ENCODE data around the gene LHFPL3. TPM values are rescaled to one million over a fixed set of nuclear protein-coding genes. Genes with fewer than 3 reads are reported as not detected.

Gene LHFPL3
- total RNA-seq, 4 donors from 2014 or later: not detected

DNA sequence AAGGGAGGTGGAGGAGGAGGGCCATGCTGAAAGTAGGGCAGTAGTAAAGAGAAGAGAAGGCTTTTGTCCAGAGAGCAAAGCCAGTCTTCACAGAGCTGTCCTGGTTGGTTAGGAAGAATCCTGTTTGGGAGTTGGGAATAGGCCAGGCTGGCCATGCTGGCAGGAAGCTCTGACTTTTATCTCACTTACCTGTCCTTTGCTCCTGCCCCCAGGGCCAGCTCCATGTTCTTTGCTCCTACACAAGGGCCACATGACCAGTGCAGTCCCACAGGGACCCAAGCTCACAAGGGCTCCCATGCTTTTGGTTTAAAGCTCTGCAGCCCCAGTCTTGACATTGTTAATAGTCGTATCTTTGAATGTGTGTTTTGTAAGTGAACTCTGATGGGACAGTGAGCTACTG, 524.0 kb downstream of the LHFPL3 start:
- no peaks in the 10 kb centered on the region for H3K36me3 ChIP-seq
- DNase-seq: no peak
- WGBS, 2 donors: 50% methylated on average over 1 of the region's 1 CpG; no CpG with 5 or more reads in 1 of the 2 donors
- TF ChIP-seq POLR2A (IDR thresholded peaks at IDR 0.05): no peak
- TF ChIP-seq, protein P1, sequence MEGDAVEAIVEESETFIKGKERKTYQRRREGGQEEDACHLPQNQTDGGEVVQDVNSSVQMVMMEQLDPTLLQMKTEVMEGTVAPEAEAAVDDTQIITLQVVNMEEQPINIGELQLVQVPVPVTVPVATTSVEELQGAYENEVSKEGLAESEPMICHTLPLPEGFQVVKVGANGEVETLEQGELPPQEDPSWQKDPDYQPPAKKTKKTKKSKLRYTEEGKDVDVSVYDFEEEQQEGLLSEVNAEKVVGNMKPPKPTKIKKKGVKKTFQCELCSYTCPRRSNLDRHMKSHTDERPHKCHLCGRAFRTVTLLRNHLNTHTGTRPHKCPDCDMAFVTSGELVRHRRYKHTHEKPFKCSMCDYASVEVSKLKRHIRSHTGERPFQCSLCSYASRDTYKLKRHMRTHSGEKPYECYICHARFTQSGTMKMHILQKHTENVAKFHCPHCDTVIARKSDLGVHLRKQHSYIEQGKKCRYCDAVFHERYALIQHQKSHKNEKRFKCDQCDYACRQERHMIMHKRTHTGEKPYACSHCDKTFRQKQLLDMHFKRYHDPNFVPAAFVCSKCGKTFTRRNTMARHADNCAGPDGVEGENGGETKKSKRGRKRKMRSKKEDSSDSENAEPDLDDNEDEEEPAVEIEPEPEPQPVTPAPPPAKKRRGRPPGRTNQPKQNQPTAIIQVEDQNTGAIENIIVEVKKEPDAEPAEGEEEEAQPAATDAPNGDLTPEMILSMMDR (IDR thresholded peaks at IDR 0.05): no peak
- H3K27ac ChIP-seq: no peak overlapping the region
- intact Hi-C loops (cut with DNase I): no loop called here
- H3K27me3 ChIP-seq: peaks cover 0 to 25% (median 0%) of the 10 kb centered on the region in 4 donors
- H3K4me1 ChIP-seq: peaks cover 0 to 5% (median 0%) of the 10 kb centered on the region in 3 donors
- no peaks in the 10 kb centered on the region for H3K9me3 ChIP-seq
- no peak overlapping the region for H3K4me3 ChIP-seq

DNA sequence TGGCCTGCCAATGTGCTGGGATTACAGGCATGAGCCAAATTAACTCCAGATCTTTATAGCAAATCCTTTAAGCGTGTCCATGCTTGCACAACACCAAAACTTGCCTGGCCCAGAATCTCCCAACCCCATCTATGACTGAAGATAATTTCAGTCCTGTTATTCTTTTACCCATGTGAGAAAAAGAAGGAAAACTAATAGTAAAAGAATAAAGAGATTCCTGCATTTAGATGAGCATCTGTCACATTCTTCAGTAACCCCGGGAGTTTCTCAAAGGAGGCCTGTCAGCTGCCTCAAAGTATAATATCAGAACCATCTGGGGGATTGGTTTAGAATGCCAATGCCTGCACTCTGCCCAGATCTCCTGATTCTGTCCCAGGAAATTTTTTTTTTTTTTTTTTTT, 527.5 kb downstream of the LHFPL3 start:
- H3K36me3 ChIP-seq: no peaks in the 10 kb centered on the region
- no peak overlapping the region for H3K27ac ChIP-seq
- H3K4me1 ChIP-seq: peaks cover 0 to 5% (median 0%) of the 10 kb centered on the region in 3 donors
- H3K4me3 ChIP-seq: no peak overlapping the region
- TF ChIP-seq, protein P1 (IDR thresholded peaks at IDR 0.05): no peak
- TF ChIP-seq POLR2A (IDR thresholded peaks at IDR 0.05): no peak
- no peak for DNase-seq
- intact Hi-C loops (cut with DNase I): no loop called here
- H3K27me3 ChIP-seq: peaks cover 0 to 24% (median 0%) of the 10 kb centered on the region in 4 donors
- WGBS, 2 donors: 28 to 38% methylated on average over 2 of the region's 2 CpGs
- H3K9me3 ChIP-seq: no peaks in the 10 kb centered on the region

DNA sequence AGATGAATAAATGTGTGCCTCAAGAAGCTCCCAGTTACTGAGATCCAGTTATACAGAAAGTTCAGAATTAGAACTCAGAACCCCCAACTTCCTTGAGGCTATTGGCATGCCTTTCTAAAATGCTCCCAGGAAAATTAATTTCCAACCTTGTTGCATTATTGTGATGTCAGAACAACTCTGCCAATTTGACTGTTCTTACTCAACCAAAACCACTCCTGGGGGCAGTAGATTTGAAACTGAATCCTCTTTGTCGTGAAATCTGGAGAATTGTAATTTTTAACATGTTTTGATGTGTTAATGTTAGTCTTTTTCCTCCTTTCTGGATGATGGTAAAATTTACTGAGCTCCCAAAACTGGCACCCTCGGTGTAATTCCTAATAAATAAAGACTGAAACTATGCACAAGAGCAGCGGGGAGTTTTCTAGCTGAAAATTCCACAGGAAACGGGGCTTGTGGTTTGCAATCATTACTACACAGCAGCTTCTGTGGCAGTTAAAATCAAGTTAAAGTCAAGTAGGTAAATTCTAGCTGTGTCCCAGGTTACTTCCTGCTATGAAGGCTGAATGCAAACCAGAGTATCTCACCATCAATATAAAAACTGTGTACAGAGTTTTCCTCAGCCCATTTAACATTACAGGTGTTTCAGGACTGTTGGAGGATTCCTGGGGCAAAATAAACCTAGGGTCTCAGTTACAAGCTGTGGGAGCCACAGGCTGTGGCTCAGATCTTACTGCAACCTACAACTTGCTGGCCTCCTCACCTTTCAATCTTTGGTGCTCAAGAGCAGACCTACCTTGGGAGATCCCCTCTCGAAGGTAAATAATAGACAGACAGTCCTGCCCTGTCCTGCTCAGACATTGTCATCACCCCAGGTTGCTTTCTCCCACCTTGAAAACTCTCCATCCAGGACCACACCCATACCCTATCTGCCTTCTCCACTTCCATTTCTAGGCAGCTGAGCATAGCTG, 529.3 kb downstream of the LHFPL3 start:
- DNase-seq: no peak
- no peak for TF ChIP-seq POLR2A (IDR thresholded peaks at IDR 0.05)
- TF ChIP-seq, protein P1 (IDR thresholded peaks at IDR 0.05): no peak
- Histone ChIP-seq H3K4me3 (no peak overlapping the region), H3K9me3 (no peaks in the 10 kb centered on the region), H3K27me3 (peaks cover 0 to 33% (median 0%) of the 10 kb centered on the region in 4 donors), H3K27ac (no peak overlapping the region), H3K4me1 (peaks cover 0 to 5% (median 0%) of the 10 kb centered on the region in 3 donors), H3K36me3 (no peaks in the 10 kb centered on the region)
- WGBS, 2 donors: 26 to 59% methylated on average over 5 of the region's 5 CpGs
- intact Hi-C loops (cut with DNase I): no loop called here

DNA sequence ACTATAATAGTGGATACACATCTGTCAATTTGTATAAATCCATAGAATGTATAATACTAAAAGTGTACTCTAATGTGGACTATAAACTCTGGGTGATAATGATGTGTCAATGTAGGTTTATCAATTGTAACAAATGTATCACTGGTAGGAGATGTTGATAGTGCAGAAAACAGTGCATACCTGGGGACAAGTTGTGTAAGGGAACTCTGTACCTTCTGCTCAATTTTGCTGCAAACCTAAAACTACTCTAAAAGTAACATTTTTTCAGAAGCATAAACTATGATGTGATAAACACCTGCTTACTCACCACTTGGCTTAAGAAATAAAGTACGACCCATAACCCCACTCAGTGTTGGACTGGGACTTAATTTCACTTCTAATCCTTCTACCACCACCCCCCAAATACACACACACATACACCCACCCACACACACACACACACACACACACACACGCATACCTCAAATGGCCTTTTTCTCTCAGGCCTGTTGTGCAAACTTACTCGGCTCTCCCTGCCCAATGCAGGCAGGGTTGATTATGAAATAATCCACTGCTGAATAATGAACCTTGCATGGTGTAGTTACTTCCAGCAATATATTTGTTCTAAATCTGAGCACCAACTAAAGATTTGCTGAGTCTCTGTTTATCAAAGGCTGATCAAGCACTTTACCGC, 531.5 kb downstream of the LHFPL3 start:
- no peak overlapping the region for H3K27ac ChIP-seq
- peaks cover 0 to 5% (median 0%) of the 10 kb centered on the region in 3 donors for H3K4me1 ChIP-seq
- TF ChIP-seq, protein P1 (IDR thresholded peaks at IDR 0.05): no peak
- TF ChIP-seq POLR2A (IDR thresholded peaks at IDR 0.05): no peak
- no peak overlapping the region for H3K4me3 ChIP-seq
- 66 to 79% methylated on average over 4 of the region's 4 CpGs for WGBS, 2 donors
- intact Hi-C loops (cut with DNase I): no loop called here
- no peaks in the 10 kb centered on the region for H3K9me3 ChIP-seq
- no peak for DNase-seq
- H3K27me3 ChIP-seq: peaks cover 0 to 38% (median 0%) of the 10 kb centered on the region in 4 donors
- H3K36me3 ChIP-seq: no peaks in the 10 kb centered on the region

Data from esophagus squamous epithelium (tissue), 5 donors.